ENCODE measurements around the gene UBA1.

UBA1 gene

DNA sequence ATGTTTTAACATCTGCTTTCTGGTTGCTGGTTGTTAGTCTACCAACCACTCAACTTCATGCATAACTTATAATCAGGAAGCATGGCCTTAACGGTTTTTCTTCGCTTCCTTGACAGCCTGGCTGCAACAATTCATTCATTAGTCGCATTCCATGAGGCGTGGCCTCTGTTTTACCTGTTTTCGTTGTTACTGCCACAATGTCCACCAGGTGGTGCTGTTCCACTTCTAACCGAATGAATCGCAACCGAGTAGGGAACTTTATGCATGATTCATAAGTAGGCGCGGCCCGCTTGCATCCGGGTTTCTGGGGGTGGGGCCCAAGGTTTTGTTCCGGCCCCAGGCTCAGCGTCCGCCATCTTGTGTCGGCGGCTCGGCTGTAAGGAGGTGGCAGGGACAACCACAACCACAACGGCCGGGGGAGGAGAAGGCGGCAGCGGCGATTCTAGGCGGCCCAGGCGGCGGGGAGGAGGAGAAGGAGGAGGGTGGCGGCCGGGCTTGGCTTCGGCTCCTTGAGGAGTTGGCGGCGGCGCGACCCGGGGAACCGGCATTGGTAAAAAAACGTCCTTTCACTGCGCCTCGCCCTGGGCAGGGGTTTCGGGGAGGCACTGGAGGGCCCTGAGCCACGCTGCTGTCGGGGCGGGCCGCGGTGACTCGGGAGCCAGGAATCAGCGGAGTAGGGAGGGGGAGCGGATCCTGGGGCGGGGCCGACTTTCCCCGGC lies at the start of gene UBA1:
UBA1 (plus strand) TSS at position 355 of the 719 bp plus-strand sequence. CDS start 4,974 bp downstream, outside the sequence.
- TF ChIP-seq EZH2 (IDR thresholded peaks at IDR 0.05), result no peak
- TF ChIP-seq POLR2AphosphoS5 (IDR thresholded peaks at IDR 0.05; ENCODE audit: borderline replicate concordance, low read depth, low read length), result peak; percentile 90
- peak; percentile 78 for TF ChIP-seq FOXP2 (optimal IDR thresholded peaks at IDR 0.05; ENCODE audit: control extremely low read depth, extremely low read length, insufficient read depth)
- peak within 1 kb of the TSS; percentile 92 for H3K4me3 ChIP-seq
- H3K9ac ChIP-seq (ENCODE audit: insufficient read length), result peak within 1 kb of the TSS; percentile 92
- H3K27ac ChIP-seq, result peak within 1 kb of the TSS; percentile 79
- DNase-seq (ENCODE audit: low read depth, low spot score), result peak; percentile 98
- no peaks in the 10 kb centered on the region for H3K9me3 ChIP-seq (ENCODE audit: low read depth, low read length)
- peaks cover 38% of the 10 kb centered on the region for H3K36me3 ChIP-seq (ENCODE audit: insufficient read depth, low read length)

DNA sequence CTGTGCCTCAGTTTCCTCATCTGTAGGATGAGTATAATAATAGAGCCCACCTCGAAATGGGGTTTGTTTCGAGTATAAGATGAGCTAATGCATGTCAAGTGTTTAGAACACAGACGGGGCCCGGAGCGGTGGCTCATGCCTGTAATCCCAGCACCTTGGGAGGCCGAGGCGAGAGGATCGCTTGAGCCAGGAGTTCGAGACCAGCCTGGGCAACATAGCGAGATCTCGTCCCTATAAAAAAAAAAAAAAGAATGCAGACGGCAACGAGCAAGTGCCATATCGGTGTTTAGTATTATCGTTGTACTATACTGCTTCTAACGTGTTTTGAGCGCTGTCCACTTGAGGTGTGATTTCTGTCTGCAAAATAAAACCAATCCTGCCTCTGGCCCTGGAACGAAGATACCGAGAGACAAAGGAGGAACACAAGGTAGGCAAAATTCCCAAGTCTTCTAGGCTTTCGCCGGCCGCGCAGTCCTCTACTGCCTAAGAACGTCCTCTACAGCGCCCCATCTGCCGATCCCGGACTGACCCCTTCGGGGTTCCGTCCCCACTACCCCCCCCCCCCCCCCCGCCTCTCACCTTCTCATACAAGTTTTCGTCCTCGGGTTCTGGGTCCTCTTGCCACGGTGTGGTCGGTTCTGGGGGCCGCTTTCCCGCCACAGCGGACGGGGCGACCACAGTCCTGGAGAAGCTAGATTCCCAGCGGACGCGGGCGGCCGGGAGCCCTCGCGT lies 49.6 kb upstream of the UBA1 start:
- Histone ChIP-seq H3K4me3 (peak overlapping the region; percentile 87), H3K36me3 (ENCODE audit: insufficient read depth, low read length) (peaks cover 26% of the 10 kb centered on the region; the same call in 1 of the 2 replicates), H3K9me3 (ENCODE audit: low read depth, low read length) (no peaks in the 10 kb centered on the region), H3K9ac (ENCODE audit: insufficient read length) (peak overlapping the region; percentile 87), H3K27ac (peak overlapping the region; percentile 95)
- no peak for DNase-seq (ENCODE audit: low read depth, low spot score)
- TF ChIP-seq POLR2AphosphoS5 (IDR thresholded peaks at IDR 0.05; ENCODE audit: borderline replicate concordance, low read depth, low read length) (no peak), EZH2 (IDR thresholded peaks at IDR 0.05) (no peak), FOXP2 (optimal IDR thresholded peaks at IDR 0.05; ENCODE audit: control extremely low read depth, extremely low read length, insufficient read depth) (no peak)

DNA sequence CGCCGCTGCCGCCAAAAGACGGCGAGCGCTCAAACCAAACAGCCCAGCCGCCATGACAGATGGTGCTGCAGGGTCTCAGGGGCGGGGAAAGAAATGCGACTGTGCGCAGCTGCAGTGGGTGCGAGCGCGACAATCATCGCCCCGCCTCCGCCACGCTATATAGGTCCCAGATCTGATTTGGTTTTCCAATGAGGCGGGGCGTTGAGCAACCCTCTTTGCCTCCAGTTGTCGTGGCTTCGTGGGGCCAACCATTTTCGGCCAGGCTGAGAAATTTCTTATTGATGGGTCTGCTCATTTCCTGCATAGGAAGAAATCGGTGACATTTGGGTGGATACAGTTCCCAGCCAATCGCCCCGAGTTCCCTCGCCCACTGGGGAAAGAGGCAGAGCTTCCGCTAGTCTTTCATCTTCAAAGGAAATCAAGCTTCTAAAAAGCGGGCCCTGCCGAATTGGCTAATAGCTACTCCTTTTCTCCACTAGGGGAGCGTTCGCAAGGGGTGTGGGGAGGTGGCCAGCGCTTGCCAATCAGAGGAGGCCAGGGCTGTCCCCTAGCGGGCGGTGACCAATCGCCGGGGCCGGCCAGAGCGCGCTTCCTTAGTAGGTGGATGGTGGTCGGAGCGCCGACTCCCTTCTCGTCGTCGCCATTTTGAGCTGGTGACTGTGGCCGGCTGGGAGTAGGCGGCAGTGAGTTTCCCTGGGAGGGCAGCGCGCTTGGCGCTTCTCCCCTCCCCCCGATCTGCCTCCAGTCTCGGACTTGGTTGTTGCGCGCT lies 48.8 kb upstream of the UBA1 start, which contains the start of the genes NDUFB11 and RBM10:
NDUFB11 (minus strand) TSS at position 77 of the 769 bp plus-strand sequence; CDS start at position 54, 23 bp downstream.
RBM10 (plus strand) TSS at position 596 of the 769 bp plus-strand sequence. CDS start 2,261 bp downstream, outside the sequence.
- no peak for TF ChIP-seq EZH2 (IDR thresholded peaks at IDR 0.05)
- peak; percentile 80 for TF ChIP-seq POLR2AphosphoS5 (IDR thresholded peaks at IDR 0.05; ENCODE audit: borderline replicate concordance, low read depth, low read length)
- H3K9ac ChIP-seq (ENCODE audit: insufficient read length), result peak within 1 kb of the TSS; percentile 94
- DNase-seq (ENCODE audit: low read depth, low spot score), result peak; percentile 85
- peaks cover 32% of the 10 kb centered on the region; the same call in 1 of the 2 replicates for H3K36me3 ChIP-seq (ENCODE audit: insufficient read depth, low read length)
- peak within 1 kb of the TSS; percentile 95 for H3K27ac ChIP-seq
- H3K9me3 ChIP-seq (ENCODE audit: low read depth, low read length), result no peaks in the 10 kb centered on the region
- peak within 1 kb of the TSS; percentile 87 for H3K4me3 ChIP-seq

DNA sequence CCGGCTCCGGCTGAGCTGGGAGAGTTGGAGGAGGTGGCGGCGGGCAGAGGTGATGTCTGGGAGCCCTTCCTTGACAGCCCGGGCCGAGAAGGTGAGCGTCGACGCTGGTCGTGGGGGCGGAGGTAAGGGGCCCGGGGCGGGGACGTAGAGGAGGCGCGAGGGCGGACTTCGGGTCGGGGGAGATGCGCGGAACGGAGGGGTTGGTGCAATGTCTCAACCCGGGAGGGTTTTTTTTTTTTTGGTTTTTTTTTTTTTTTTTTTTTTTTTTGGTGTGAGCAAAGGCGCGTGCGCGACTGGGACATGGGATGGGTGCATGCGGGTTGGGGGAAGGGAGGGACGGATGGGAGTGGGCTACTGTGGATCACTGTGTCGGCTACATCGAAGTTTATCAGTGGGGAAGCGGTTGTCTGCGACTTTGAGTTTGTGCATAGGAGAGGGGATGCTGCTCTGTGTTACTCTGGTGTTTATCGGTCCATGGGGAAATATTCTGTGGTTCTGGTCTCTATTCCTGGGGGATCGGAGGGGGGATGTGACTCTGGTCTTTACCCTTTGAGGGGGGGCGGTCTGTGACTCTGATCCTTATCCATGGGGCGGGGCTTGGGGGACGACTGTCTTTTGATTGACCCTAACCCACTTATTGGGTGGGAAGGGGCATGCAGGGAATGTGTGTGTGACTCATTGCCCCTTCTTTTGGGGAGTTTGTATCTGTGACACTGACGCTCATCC lies 48.1 kb upstream of the UBA1 start:
- Histone ChIP-seq H3K27ac (peak overlapping the region; percentile 95), H3K9ac (ENCODE audit: insufficient read length) (peak overlapping the region; percentile 94), H3K9me3 (ENCODE audit: low read depth, low read length) (no peaks in the 10 kb centered on the region), H3K4me3 (peak overlapping the region; percentile 87), H3K36me3 (ENCODE audit: insufficient read depth, low read length) (peaks cover 37% of the 10 kb centered on the region)
- TF ChIP-seq FOXP2 (optimal IDR thresholded peaks at IDR 0.05; ENCODE audit: control extremely low read depth, extremely low read length, insufficient read depth) (no peak), EZH2 (IDR thresholded peaks at IDR 0.05) (no peak), POLR2AphosphoS5 (IDR thresholded peaks at IDR 0.05; ENCODE audit: borderline replicate concordance, low read depth, low read length) (no peak)
- DNase-seq (ENCODE audit: low read depth, low spot score), result no peak

DNA sequence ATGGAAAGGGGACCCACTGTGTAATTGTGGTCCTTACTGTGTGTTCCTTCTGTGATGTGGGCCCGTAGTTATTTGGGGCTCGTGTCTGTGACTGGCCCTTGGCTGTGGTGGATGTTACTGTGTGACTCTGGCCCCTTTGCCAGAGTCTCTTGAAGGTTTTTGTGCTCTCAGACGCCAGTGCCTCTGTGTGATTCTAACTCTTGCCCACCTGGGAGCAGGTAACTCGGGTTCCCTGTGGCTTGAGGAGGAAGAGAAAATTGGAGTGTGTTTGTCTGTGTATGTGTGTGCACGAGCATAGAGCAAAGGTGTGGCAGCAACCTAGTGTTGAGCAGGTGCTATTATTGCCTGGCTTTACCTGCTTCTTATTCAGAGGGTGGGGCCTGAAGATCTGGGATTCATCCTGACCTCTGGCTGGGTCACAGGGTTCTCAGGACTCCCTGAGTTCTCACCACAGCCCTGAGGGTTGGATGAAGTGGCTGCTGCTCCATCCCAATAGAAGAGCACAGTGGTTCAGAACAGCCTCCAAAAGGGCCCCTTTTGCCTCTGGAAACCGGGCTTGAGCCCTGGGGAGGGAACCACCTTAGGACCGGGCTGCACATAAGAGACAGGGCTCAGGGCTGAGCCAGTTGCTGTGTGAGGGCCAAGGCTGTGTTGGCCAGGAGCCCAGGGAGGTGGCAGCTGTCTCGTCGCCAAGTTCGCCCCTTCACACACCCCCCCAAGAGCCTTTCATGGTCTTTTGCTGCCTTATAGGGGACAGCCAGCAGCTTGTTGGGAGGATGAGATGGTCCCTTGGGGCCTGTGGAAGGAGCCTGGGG lies 47.3 kb upstream of the UBA1 start:
- H3K36me3 ChIP-seq (ENCODE audit: insufficient read depth, low read length), result peaks cover 45% of the 10 kb centered on the region
- peak overlapping the region; percentile 94 for H3K9ac ChIP-seq (ENCODE audit: insufficient read length)
- H3K9me3 ChIP-seq (ENCODE audit: low read depth, low read length), result no peaks in the 10 kb centered on the region
- TF ChIP-seq EZH2 (IDR thresholded peaks at IDR 0.05), result no peak
- TF ChIP-seq POLR2AphosphoS5 (IDR thresholded peaks at IDR 0.05; ENCODE audit: borderline replicate concordance, low read depth, low read length), result no peak
- TF ChIP-seq FOXP2 (optimal IDR thresholded peaks at IDR 0.05; ENCODE audit: control extremely low read depth, extremely low read length, insufficient read depth), result no peak
- no peak overlapping the region for H3K27ac ChIP-seq
- no peak for DNase-seq (ENCODE audit: low read depth, low spot score)
- peak overlapping the region; percentile 87 for H3K4me3 ChIP-seq

DNA sequence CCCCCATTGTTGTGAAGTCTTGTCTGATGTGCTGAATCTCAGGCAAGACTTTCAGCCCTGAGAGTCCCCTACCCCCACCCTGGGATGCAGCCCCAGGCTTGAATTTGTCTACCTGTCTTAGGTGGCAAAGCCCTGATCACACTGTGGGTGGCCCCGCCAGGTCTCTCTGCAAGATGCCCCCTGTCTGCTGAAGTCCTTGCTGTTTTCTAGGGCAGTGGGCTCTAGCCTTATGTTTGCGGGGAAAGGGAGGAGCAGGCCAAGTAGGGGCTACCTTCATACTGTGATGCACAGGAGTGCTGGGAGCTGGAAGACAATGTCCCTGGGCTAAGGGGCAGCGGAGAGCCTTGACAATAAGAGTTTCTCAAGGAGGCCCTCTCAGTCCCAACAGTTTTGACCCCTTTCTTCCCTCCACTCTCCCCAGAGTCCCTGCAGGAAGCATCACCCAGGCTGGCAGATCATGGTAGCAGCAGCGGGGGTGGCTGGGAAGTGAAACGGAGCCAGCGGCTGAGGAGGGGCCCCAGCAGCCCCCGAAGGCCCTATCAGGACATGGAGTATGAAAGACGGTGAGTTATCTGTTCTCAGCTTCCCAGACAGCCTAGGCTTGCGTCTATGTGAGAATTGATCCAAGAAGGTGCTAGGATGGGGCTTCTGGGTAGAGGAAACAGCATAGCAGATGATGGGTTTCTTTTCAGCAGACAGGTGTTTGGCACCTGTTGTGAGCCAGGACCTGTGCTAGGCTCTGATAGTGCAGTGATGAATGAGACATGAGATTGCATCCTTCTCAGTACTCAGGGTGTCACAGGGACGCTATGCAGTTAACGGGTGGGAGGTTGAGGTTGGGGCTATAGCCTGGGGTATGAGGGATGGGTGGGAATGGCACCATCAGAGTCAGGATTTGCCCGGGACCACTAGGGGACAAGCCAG lies 46.4 kb upstream of the UBA1 start:
- no peak for DNase-seq (ENCODE audit: low read depth, low spot score)
- no peak overlapping the region for H3K27ac ChIP-seq
- no peak overlapping the region for H3K9ac ChIP-seq (ENCODE audit: insufficient read length)
- TF ChIP-seq POLR2AphosphoS5 (IDR thresholded peaks at IDR 0.05; ENCODE audit: borderline replicate concordance, low read depth, low read length) (no peak), FOXP2 (optimal IDR thresholded peaks at IDR 0.05; ENCODE audit: control extremely low read depth, extremely low read length, insufficient read depth) (no peak), EZH2 (IDR thresholded peaks at IDR 0.05) (no peak)
- H3K36me3 ChIP-seq (ENCODE audit: insufficient read depth, low read length), result peaks cover 49% of the 10 kb centered on the region
- H3K4me3 ChIP-seq, result peak overlapping the region; percentile 87
- no peaks in the 10 kb centered on the region for H3K9me3 ChIP-seq (ENCODE audit: low read depth, low read length)

Data from SK-N-MC (cell line).